Measurements from ENCODE around the gene IGLL1.

Gene IGLL1

DNA sequence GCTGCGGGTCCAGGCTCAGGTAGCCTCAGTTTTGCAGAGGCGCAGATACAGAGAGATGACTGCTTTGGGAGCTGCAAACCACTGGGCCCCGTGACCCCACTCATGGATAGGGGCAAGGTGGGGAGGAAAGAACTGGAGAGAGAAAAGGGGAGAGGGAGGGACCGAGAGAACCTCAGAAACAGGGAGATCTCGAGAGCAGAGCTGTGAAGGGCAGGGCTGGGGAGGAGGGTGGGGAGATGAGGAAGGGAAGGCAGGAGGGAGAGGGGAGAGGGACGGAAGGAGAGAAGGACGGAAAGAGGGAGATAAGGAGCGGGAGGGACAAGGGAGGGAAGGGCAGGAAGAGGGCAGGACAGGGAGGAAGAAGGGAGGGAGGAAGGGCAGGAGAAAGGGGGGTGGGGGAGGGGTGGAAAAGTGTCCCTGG is 46.3 kb downstream of the IGLL1 start:
- no CpG with 5 or more reads among the region's 8 CpGs for WGBS, 2 donors (ENCODE audit: extremely low coverage in 2 of 2, insufficient read length in 2 of 2, insufficient replicate concordance in 1 of 2)
- Histone ChIP-seq H3K36me3 (replicated peaks in 1 of 2; ENCODE audit: control insufficient read depth in 2 of 2, insufficient read depth in 2 of 2, low read length in 2 of 2) (no peaks in the 10 kb centered on the region), H2AFZ (ENCODE audit: low read length) (peak overlapping the region; percentile 88), H3K18ac (ENCODE audit: low read length) (peak overlapping the region; percentile 92), H3K4ac (ENCODE audit: low read length) (no peak overlapping the region), H2AK5ac (ENCODE audit: low read depth, low read length) (peak overlapping the region; percentile 100), H3K79me1 (ENCODE audit: low read depth, low read length) (no peaks in the 10 kb centered on the region), H3K9me3 (replicated peaks in 1 of 2; ENCODE audit: control insufficient read depth in 2 of 2, insufficient read depth in 1 of 2, low read depth in 1 of 2, low read length in 2 of 2) (no peaks in the 10 kb centered on the region), H3K4me1 (ENCODE audit: control insufficient read depth in 2 of 2, insufficient read depth in 1 of 2, low read depth in 1 of 2, low read length in 2 of 2) (peaks cover 28 to 47% of the 10 kb centered on the region in 2 donors), H4K91ac (ENCODE audit: low read depth, low read length, poor library complexity) (no peak overlapping the region), H3K4me2 (ENCODE audit: insufficient read depth, low read length, poor library complexity, severe bottlenecking) (no peak overlapping the region), H4K8ac (ENCODE audit: low read depth, low read length) (peak overlapping the region; percentile 86), H3K9ac (ENCODE audit: low read depth, low read length, poor library complexity) (peak overlapping the region; percentile 72), H3K23ac (ENCODE audit: low read depth, low read length, poor library complexity) (peak overlapping the region; percentile 17), H2BK15ac (ENCODE audit: low read length) (peak overlapping the region; percentile 100), H3K14ac (ENCODE audit: low read length) (peak overlapping the region; percentile 87), H2BK120ac (ENCODE audit: low read depth, low read length) (peak overlapping the region; percentile 78), H3K27ac (replicated peaks; ENCODE audit: low read length) (peak overlapping the region; percentile 47), H2BK5ac (ENCODE audit: low read length) (peak overlapping the region; percentile 70), H2BK12ac (ENCODE audit: low read length) (peak overlapping the region; percentile 63), H3K4me3 (ENCODE audit: low read length in 2 of 2) (no peak overlapping the region), H3K27me3 (ENCODE audit: control insufficient read depth in 3 of 3, insufficient read depth in 3 of 3, low read depth in 1 of 3, low read length in 3 of 3) (no peaks in the 10 kb centered on the region)
- DNase-seq (ENCODE audit: low spot score) = no peak

DNA sequence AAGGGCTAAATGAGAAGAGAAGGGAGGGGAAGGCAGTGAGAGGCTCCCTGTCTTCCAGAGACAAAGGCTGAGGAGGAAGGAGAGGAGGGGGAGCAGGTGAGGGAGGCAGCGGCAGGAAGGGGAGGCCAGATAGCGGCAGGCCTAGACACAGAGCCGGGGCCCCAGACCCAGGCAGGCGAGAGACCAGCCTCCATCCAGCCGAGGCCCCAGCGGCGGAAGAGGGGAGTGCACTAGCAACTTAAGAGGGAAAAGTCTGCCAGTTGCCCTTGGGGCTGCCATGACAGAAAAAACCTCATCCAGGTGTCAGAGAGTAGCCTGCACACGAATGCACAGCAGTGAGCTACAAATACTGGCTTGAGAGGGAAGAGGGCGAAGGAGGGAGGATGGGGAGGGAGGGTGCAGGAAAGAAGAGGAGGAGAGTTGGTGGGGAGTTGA is 46.7 kb downstream of the IGLL1 start:
- Histone ChIP-seq H3K27ac (replicated peaks; ENCODE audit: low read length) (peak overlapping the region; percentile 47), H3K27me3 (ENCODE audit: control insufficient read depth in 3 of 3, insufficient read depth in 3 of 3, low read depth in 1 of 3, low read length in 3 of 3) (no peaks in the 10 kb centered on the region)
- WGBS, 2 donors (ENCODE audit: extremely low coverage in 2 of 2, insufficient read length in 2 of 2, insufficient replicate concordance in 1 of 2) = no CpG with 5 or more reads among the region's 9 CpGs

DNA sequence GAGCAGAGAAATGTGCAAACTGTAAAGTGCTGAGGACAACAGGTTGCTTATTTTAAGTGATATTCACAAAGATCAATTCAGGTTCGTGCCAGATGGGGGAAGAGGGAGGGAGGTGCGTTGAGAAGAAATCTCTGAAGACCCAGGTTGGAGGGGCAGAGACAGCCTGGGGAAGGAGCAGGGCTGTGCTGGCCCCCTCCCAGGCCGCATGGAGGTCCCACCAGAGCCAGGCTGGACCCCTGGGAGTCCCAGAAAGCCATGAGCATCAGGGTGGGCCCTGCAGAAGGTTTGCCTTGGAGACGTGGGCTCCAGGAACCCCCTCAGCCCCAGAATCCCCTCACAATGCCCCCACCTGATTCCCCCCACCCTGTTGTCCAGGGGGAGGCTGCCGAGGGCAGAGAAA is 47.4 kb downstream of the IGLL1 start:
- peak overlapping the region; percentile 78 for H4K8ac ChIP-seq (ENCODE audit: low read depth, low read length)
- no peaks in the 10 kb centered on the region for H3K36me3 ChIP-seq (replicated peaks in 1 of 2; ENCODE audit: control insufficient read depth in 2 of 2, insufficient read depth in 2 of 2, low read length in 2 of 2)
- no peaks in the 10 kb centered on the region for H3K27me3 ChIP-seq (ENCODE audit: control insufficient read depth in 3 of 3, insufficient read depth in 3 of 3, low read depth in 1 of 3, low read length in 3 of 3)
- H3K23ac ChIP-seq (ENCODE audit: low read depth, low read length, poor library complexity) = no peak overlapping the region
- H3K4me1 ChIP-seq (ENCODE audit: control insufficient read depth in 2 of 2, insufficient read depth in 1 of 2, low read depth in 1 of 2, low read length in 2 of 2) = peaks cover 25 to 43% of the 10 kb centered on the region in 2 donors
- H3K18ac ChIP-seq (ENCODE audit: low read length) = peak overlapping the region; percentile 96
- peaks cover 1% of the 10 kb centered on the region for H3K79me1 ChIP-seq (ENCODE audit: low read depth, low read length)
- H3K4ac ChIP-seq (ENCODE audit: low read length) = peak overlapping the region; percentile 85
- no peak overlapping the region for H3K4me2 ChIP-seq (ENCODE audit: insufficient read depth, low read length, poor library complexity, severe bottlenecking)
- no peak overlapping the region for H3K14ac ChIP-seq (ENCODE audit: low read length)
- no peak overlapping the region for H2BK5ac ChIP-seq (ENCODE audit: low read length)
- no peaks in the 10 kb centered on the region for H3K9me3 ChIP-seq (replicated peaks in 1 of 2; ENCODE audit: control insufficient read depth in 2 of 2, insufficient read depth in 1 of 2, low read depth in 1 of 2, low read length in 2 of 2)
- H2BK120ac ChIP-seq (ENCODE audit: low read depth, low read length) = peak overlapping the region; percentile 56
- peak overlapping the region; percentile 95 for H2BK12ac ChIP-seq (ENCODE audit: low read length)
- no peak for DNase-seq (ENCODE audit: low spot score)
- no CpG with 5 or more reads among the region's 5 CpGs for WGBS, 2 donors (ENCODE audit: extremely low coverage in 2 of 2, insufficient read length in 2 of 2, insufficient replicate concordance in 1 of 2)
- H2BK15ac ChIP-seq (ENCODE audit: low read length) = peak overlapping the region; percentile 87
- peak overlapping the region; percentile 88 for H2AFZ ChIP-seq (ENCODE audit: low read length)
- peak overlapping the region; percentile 26 for H4K91ac ChIP-seq (ENCODE audit: low read depth, low read length, poor library complexity)
- peak overlapping the region; percentile 61 for H3K9ac ChIP-seq (ENCODE audit: low read depth, low read length, poor library complexity)
- H3K4me3 ChIP-seq (ENCODE audit: low read length in 2 of 2) = no peak overlapping the region
- peak overlapping the region; percentile 19 for H3K27ac ChIP-seq (replicated peaks; ENCODE audit: low read length)
- peak overlapping the region; percentile 95 for H2AK5ac ChIP-seq (ENCODE audit: low read depth, low read length)

More for the DNA sequence above, 46.7 kb downstream of the IGLL1 start:
- peak; percentile 70 for DNase-seq (ENCODE audit: low spot score)
- H3K4ac ChIP-seq (ENCODE audit: low read length) = no peak overlapping the region
- H3K9me3 ChIP-seq (replicated peaks in 1 of 2; ENCODE audit: control insufficient read depth in 2 of 2, insufficient read depth in 1 of 2, low read depth in 1 of 2, low read length in 2 of 2) = no peaks in the 10 kb centered on the region
- H2BK15ac ChIP-seq (ENCODE audit: low read length) = peak overlapping the region; percentile 100
- peak overlapping the region; percentile 63 for H2BK12ac ChIP-seq (ENCODE audit: low read length)
- H2AFZ ChIP-seq (ENCODE audit: low read length) = peak overlapping the region; percentile 88
- peak overlapping the region; percentile 70 for H2BK5ac ChIP-seq (ENCODE audit: low read length)
- peak overlapping the region; percentile 87 for H3K14ac ChIP-seq (ENCODE audit: low read length)
- H2BK120ac ChIP-seq (ENCODE audit: low read depth, low read length) = peak overlapping the region; percentile 78
- H3K4me2 ChIP-seq (ENCODE audit: insufficient read depth, low read length, poor library complexity, severe bottlenecking) = no peak overlapping the region
- H3K4me3 ChIP-seq (ENCODE audit: low read length in 2 of 2) = no peak overlapping the region
- peak overlapping the region; percentile 63 for H3K9ac ChIP-seq (ENCODE audit: low read depth, low read length, poor library complexity)
- H3K18ac ChIP-seq (ENCODE audit: low read length) = peak overlapping the region; percentile 92
- H4K8ac ChIP-seq (ENCODE audit: low read depth, low read length) = no peak overlapping the region
- no peak overlapping the region for H4K91ac ChIP-seq (ENCODE audit: low read depth, low read length, poor library complexity)
- H3K36me3 ChIP-seq (replicated peaks in 1 of 2; ENCODE audit: control insufficient read depth in 2 of 2, insufficient read depth in 2 of 2, low read length in 2 of 2) = no peaks in the 10 kb centered on the region
- peak overlapping the region; percentile 17 for H3K23ac ChIP-seq (ENCODE audit: low read depth, low read length, poor library complexity)
- H3K79me1 ChIP-seq (ENCODE audit: low read depth, low read length) = peaks cover under 1% of the 10 kb centered on the region
- H3K4me1 ChIP-seq (ENCODE audit: control insufficient read depth in 2 of 2, insufficient read depth in 1 of 2, low read depth in 1 of 2, low read length in 2 of 2) = peaks cover 28 to 47% of the 10 kb centered on the region in 2 donors
- H2AK5ac ChIP-seq (ENCODE audit: low read depth, low read length) = peak overlapping the region; percentile 100

DNA sequence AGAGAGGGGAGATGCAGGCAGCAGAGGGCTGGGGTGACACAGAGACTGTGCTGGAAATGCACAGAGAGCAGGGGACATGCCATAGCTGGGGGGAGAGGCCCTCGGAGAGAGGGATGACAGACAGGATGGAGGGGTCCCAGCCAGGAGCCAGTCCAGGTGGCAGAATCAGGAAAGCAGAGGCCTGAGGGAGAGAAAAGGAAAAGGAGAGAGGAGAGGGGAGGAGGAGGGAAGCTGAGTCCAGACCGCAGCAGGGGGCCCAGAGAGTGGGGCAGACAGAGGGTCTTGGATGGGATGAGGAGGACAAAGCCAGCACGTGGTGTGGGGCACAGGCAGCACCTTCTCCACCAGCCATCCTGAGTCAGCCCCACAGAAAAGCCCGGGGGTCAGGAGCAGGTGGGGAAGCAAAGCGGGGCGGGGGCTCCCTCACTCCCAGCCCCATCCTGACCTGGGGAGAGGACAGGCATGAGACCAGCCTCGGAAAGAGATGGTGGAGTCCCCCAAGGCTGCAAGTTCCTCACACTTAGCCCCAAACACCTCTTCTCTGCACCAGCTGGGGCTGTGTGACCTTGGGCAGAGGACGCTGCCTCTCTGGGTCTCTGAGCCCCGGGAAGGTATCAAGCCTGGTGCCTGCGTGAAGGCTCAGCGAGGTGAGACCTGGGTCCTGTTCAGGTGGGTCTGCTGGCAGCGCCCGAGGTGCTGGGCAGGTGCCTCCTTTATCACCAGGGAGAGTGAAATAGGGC is 48.0 kb downstream of the IGLL1 start:
- no CpG with 5 or more reads among the region's 13 CpGs for WGBS, 2 donors (ENCODE audit: extremely low coverage in 2 of 2, insufficient read length in 2 of 2, insufficient replicate concordance in 1 of 2)
- H3K36me3 ChIP-seq (replicated peaks in 1 of 2; ENCODE audit: control insufficient read depth in 2 of 2, insufficient read depth in 2 of 2, low read length in 2 of 2) = no peaks in the 10 kb centered on the region
- peak overlapping the region; percentile 100 for H2BK12ac ChIP-seq (ENCODE audit: low read length)
- H3K27ac ChIP-seq (replicated peaks; ENCODE audit: low read length) = no peak overlapping the region
- H4K91ac ChIP-seq (ENCODE audit: low read depth, low read length, poor library complexity) = peak overlapping the region; percentile 98
- H3K14ac ChIP-seq (ENCODE audit: low read length) = peak overlapping the region; percentile 98
- peak overlapping the region; percentile 88 for H2AFZ ChIP-seq (ENCODE audit: low read length)
- peaks cover 1% of the 10 kb centered on the region for H3K79me1 ChIP-seq (ENCODE audit: low read depth, low read length)
- H3K4me3 ChIP-seq (ENCODE audit: low read length in 2 of 2) = no peak overlapping the region
- H3K9ac ChIP-seq (ENCODE audit: low read depth, low read length, poor library complexity) = peak overlapping the region; percentile 83
- peaks cover 25 to 40% of the 10 kb centered on the region in 2 donors for H3K4me1 ChIP-seq (ENCODE audit: control insufficient read depth in 2 of 2, insufficient read depth in 1 of 2, low read depth in 1 of 2, low read length in 2 of 2)
- H3K27me3 ChIP-seq (ENCODE audit: control insufficient read depth in 3 of 3, insufficient read depth in 3 of 3, low read depth in 1 of 3, low read length in 3 of 3) = no peaks in the 10 kb centered on the region
- H3K9me3 ChIP-seq (replicated peaks in 1 of 2; ENCODE audit: control insufficient read depth in 2 of 2, insufficient read depth in 1 of 2, low read depth in 1 of 2, low read length in 2 of 2) = no peaks in the 10 kb centered on the region
- H4K8ac ChIP-seq (ENCODE audit: low read depth, low read length) = peak overlapping the region; percentile 100
- H2BK5ac ChIP-seq (ENCODE audit: low read length) = no peak overlapping the region
- no peak overlapping the region for H3K4me2 ChIP-seq (ENCODE audit: insufficient read depth, low read length, poor library complexity, severe bottlenecking)
- DNase-seq (ENCODE audit: low spot score) = no peak
- peak overlapping the region; percentile 97 for H3K23ac ChIP-seq (ENCODE audit: low read depth, low read length, poor library complexity)
- H2BK15ac ChIP-seq (ENCODE audit: low read length) = peak overlapping the region; percentile 97
- peak overlapping the region; percentile 96 for H3K18ac ChIP-seq (ENCODE audit: low read length)
- peak overlapping the region; percentile 56 for H2BK120ac ChIP-seq (ENCODE audit: low read depth, low read length)
- H2AK5ac ChIP-seq (ENCODE audit: low read depth, low read length) = peak overlapping the region; percentile 96
- peak overlapping the region; percentile 99 for H3K4ac ChIP-seq (ENCODE audit: low read length)
